ENCODE data around the gene PXYLP1.

PXYLP1 gene

DNA sequence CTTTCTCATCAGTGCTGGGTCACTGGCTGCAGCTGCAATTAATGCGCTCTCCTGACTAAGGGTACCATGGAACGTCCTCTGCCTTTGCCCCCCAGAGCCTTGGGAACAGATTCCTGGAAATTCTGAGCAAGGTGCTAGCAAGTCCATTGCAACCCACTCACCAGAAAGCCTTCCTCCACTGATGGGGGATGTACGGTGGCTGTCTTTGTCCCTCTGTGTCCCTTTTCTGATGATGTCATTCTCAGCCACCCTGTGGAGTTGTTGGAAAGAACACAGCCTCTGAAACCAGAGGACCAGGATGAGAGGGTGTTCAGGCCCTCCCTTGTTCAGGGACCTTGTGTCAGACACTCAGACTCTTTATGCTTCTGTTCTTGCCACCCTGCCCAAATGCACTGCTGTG lies 98.6 kb downstream of the PXYLP1 start:
- no peak for DNase-seq

DNA sequence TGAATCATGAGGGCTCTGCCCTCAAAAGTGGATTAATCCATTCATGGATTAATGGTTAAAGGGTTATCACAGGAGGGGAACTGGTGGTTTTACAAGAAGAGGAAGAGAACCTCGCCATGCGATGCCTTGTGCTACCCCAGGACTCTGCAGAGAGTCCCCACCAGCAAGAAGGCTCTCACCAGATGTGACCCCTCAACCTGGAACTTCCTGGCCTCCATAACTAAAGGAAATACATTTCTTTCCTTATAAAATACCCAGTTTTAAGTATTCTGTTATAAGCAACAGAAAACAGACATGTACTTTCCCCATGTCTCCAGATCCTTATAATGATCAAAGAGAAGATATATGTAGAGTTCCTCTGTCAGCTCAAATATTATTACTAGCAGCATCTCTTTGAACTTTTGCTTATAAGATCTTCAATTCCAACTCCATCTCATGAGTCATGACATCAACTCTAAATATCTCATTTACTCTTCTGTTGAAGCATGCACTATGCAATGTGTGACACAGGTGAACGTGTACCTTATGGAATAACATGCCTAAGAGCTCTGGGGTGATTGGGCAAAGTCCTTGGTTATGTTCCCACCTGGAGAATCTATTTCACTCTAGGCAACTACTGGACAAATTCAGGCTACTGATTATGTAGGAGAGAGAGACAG lies 99.2 kb downstream of the PXYLP1 start:
- DNase-seq: no peak

DNA sequence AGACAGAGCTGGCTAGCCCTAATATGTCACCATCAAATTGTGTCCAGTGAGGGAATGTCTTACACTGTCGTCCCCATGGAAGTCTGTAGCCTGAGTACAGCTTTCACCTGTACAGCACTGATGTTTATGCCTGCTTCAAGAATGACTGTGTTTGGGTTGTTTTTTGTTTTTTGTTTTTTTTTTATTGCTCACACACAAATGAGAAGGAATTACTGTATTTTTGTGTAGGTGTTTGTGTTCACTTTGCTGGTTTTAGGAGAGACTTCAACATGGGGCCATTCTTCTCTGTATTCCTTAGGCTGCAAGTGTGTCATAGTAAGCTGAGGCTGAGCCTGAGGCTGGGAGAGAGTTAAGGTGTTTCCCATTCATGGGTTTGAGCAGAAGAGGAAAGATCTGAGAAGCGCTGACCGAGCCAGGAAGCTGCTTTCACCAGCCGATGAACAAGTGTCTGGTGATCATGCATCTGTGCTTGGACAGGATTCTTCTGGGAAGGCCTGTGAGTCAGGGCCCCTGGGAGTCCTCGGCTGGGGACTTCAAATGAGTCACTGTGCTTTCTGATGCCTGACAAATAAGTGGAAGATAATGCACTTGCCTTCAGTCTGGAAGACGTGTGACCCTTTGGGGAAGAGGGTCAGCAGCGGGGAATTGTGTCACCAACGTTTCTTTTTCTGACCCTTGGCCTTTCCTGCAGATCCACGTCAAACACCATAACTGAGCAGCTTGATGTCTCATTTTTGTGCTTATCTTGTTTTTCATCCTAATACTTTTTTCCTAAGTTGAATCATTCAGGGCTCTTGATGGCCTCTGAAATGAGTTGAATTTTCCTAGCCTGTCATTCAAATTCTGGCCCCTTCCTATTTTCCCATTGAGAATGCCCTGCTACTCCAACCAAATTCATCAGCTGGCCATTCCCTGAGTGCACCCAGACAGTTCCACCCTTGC lies 100.0 kb downstream of the PXYLP1 start:
- DNase-seq: no peak

DNA sequence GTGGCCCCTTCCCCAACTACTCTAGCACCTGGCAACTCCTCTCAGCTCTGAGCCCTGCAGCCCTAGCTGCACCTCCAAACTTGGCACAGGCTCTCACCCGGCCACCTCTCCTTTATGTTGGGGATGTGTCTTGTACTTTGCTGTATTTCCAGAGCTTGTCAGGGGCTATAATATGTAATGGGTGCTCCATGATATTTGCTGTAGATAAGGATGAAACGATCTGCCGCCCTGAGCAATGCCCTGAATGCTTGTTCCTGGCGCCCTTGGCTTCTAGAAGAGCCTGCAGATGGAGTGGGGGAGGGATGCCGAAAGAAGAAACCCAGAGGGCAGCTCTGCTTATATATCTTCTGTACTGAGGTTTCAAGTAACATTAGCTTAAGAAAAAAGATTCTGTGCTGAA lies 100.8 kb downstream of the PXYLP1 start:
- no peak for DNase-seq

DNA sequence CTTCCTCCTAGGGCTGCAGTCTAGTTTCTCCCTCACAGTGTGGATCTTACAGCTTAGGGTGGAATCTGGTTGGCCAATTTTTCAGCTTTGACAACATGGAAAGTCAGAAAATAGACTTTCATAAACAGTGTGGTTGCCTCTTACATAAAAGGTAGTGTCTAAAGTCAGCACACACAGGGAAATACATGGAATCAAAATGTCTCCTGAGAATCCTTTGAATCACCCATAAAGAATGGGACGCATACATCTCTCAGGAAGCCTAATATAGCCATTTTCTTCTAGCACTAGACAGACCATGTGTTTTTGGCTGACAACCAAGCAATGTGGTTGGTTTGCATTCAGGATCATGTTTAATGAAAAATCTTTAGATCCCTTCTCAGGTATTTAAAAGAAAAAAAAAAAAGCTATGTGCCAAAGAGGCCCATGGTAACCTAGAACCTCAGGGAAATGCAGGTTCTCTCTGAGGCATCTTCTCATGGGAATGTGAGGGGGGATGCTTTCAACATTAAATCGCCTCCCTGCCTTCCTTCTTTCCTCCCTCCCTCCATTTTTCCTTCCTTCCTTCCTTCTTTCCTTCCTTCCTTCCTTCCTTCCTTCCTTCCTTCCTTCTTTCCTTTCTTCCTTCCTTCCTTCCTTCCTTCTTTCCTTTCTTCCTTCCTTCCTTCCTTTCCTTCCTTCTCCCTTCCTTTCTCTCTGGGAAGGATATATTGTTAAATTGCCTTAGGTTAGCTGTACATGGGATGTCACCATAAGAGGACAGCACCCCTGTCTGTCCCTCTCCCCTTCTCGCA lies 102.4 kb downstream of the PXYLP1 start:
- no peak for DNase-seq

DNA sequence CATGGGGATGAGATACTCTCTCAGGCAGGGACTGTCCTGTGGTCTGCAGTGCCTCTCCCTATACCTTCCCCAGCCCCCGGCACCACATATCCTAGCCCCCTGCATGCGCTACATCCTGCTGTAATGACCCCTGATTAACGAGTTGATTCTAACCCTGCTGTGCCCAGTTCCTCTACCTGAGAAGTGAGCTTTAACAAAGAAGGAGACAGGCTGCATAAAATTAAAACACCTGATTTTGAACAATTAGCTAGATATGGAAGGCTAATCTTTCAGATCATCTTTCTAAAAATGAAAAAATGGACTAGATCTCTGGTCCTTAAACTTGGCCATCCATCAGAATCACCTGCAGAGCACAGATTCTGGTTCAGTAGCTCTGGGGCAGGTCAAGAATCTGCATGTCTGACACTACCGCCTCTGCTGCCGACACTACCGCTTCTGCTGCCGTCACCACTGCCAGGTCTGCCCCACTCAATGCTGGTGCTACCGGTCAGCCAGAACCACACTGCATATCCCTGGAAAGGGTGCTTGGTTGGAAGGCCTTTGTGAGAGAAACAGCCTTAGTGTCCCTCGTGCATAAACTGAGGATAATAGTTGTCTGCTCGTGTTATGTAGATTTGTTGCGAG lies 103.1 kb downstream of the PXYLP1 start:
- no peak for DNase-seq

DNA sequence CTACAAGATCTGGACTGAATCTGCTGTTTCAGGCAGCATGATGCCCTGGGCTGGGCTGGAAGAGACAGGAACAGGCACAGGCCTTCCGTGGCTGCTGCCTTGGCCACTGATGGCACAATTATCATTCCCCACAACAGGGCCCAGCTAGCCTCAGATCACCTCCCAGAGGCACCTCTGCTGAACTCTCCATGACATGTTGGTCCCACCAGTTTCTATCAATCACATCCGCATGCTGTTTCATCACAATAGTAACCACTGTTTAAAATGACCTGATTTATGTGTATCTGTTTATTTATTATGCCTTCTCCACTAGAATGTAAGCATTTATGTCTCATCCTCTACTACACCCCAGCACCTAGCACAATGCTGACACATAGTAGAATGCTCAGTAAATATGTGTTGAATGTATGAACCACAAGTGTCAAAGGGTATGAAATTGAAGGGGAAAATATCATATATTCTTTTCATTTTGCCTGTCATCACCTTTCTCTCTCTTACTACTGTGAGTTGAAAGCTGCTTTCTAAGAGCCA lies 104.0 kb downstream of the PXYLP1 start:
- no peak for DNase-seq

DNA sequence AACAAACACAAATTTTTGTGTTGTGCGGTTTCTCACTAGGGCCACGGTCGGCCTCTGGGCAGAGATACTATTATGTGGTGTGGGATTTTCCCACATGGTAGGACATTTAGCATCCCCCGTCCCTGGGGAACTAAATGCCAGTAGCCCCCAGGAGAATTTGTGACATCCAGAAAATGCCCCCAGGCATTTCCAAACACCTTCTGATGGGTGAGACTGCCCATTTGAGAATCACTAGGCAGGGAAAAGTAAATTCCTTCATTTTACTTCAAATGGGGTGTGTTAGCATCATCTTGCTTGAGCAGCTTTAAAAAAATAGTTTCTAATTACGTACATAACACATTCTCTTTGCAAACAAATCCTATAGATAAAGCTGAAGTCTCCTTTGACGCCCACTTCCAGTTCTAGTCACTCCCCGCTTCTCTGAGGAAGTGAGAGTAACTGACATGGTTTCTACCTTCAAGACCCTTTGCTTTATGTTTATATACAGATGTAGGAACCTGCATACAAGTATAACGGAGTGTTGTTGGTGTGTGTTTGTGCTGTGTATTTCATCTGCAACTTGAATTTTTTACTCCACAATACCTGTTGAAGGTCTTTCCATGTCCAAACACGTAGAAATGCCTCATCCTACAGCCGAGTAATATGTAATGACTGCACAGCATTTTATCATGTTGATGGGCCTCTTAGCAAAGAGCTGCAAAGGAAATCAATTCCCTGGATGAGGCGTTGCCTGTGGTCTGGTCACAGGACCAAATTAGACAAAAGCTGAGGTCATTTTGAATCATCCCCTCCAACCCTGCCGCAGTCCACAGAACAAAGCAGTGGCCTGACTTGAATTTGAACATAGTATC lies 105.3 kb downstream of the PXYLP1 start:
- no peak for DNase-seq

DNA sequence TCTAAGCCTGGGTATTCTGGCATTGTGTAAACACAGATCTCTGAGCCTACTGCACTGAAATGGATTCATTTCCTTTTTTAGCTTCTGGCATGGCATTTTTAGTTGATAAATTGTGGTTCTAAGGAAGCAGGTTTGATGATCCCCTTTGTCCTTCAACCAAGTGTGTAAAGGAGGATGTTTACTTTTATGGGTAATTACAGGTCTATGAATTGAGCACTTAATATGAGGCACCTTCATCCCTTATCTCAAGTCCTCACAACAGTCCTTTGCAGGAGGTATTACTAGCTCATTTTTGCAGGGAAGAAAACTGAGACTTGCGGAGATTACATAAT lies 105.9 kb downstream of the PXYLP1 start:
- DNase-seq: no peak

DNA sequence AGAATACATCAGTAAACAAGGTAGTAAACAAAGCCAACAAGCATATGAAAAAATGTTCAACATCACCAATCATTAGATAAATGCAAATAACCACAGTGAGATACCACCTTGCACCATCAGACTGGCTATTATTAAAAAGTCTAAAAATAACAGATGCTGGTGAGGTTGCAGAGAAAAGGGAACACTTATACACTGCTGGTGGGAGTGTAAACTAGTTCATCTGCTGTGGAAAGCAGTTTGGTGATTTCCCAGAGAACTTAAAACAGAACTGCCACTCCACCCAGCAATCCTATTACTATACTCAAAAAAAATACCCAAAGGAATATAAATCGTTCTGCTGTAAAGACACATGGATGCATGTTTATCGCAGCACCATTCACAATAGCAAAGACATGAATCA lies 106.4 kb downstream of the PXYLP1 start:
- DNase-seq: no peak

DNA sequence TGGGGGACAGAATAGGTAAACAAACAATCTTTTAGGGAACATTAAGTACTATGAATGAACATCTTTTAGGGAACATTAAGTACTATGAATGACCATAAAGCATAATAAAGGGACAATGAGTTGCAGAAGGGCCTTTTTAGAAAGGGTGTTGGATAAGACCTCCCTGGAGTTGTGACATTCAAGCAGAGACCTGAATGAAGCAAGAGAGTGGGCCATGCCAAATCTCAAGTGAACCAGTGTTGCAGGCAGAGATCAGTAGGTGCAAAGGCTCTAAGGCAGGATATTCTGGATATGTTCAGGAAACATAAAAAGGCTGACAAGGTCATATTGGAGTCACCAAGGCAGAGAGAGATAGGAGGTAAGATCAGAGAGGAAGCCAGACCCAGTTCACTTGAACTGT lies 107.3 kb downstream of the PXYLP1 start:
- DNase-seq: no peak

DNA sequence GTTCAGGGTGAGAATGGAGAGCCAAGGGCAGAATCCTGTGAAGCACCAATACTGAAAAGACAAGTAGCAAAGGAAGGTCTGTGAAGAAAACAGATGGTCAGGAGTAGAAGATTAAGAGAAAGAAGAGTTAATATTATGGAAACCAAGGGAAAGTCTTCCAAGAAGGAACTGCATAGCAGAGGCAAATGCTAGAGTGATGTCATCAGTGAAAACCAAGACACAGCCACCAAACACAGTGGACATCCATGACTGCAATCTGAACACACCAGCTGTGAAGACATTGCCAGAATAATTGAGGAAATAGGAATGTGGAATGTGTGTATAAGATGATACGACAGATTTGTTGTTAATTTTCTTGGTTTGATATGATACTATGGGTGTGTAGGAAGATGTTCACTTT lies 109.9 kb downstream of the PXYLP1 start:
- no peak for DNase-seq

DNA sequence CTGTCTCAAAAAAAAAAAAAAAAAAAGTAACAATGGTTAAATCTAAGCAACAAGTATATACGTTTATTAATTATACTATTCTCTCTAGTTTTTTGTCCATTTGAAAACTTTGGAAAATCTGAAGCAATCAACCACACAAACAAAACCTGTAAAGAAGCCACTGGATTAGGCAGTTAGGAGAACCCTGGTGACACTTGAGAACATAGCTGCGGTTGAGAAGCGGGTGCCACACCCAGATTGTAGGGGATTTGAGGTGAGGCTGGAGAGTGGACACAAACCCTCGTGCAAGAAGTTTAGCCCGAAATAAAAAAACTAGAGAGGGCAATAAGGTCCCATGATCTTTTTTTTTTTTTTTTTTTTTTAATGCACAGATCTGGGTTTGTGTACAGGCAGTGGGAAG lies 110.8 kb downstream of the PXYLP1 start:
- DNase-seq: no peak

DNA sequence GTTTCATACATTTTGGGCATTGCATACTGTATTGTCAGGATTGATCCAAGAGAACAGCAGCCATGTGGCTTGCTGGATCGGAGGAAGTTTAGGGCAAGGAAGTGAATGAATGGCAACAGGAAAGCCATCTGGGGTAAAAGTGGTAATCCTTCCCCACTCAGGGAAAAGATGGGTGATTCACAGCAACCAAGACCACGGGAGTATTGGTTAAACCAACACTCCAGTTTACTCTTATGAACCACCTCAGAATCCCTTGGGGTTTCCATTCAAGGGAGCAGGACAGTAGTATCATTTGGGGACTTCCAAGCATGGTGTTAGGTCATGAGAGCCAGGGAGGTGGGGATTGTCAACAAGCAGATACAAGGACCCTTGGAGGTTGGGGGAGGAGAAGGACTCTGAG lies 111.5 kb downstream of the PXYLP1 start:
- no peak for DNase-seq

DNA sequence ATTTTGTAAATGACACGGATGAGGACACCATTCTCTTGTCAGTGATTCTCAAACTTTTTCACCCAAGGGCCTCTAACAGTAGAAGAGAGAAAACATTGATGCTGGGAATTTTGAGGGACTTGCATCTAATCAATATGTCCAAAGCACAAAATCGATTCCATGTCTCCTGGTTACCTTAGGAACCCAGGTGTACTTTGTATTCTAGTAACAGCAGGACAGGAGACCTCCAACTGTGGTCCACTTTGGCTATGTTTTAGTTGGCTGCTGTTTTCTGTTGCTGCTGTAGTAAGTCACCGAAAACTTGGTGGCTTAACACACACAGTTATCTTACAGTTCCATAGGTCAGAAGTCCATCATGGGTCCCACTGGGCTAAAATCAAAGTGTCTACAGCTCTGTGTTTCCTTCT lies 112.2 kb downstream of the PXYLP1 start:
- DNase-seq: no peak
